ENCODE data around the gene DVL1.
A peak's percentile ranks its signal among the peaks of the same experiment; 100 is the strongest.
"Not testable (repeated sequence)": the region's sequence is repeated elsewhere in the genome, so short reads cannot be mapped to it uniquely, and the experiment has no call there.

Gene DVL1

GRCh38 chr1:1327291-1327690, 21.9 kb downstream of the DVL1 start:
- no peak for DNase-seq (ENCODE audit: low read depth in 2 of 2)

DNA sequence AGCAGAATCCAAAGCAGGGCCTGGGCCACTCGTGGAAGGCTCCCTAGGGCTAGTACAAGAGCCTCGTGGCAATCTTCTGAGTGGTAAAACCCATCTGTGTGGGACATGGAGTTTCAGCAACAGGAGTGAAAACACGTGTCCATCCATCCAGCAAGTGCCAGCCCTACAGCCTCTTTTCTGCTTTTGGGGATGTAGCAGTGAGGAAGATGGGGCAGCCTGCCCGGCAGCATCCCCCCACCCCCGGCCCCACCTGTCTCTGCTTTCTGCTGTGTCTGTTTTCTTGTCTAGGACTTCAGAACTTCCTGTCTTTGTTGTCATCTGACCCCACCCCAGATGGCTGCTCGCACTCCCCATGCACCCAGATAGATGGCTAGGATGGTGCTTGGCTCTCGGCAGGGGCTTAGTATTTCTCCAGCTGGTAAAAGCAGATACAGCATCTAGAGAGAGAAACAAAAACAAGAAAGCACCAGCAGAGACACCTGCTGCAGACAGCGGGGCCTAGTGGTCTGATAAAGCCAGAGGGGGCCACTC, 23.1 kb downstream of the DVL1 start:
- DNase-seq (ENCODE audit: low read depth in 2 of 2), result no peak

DNA sequence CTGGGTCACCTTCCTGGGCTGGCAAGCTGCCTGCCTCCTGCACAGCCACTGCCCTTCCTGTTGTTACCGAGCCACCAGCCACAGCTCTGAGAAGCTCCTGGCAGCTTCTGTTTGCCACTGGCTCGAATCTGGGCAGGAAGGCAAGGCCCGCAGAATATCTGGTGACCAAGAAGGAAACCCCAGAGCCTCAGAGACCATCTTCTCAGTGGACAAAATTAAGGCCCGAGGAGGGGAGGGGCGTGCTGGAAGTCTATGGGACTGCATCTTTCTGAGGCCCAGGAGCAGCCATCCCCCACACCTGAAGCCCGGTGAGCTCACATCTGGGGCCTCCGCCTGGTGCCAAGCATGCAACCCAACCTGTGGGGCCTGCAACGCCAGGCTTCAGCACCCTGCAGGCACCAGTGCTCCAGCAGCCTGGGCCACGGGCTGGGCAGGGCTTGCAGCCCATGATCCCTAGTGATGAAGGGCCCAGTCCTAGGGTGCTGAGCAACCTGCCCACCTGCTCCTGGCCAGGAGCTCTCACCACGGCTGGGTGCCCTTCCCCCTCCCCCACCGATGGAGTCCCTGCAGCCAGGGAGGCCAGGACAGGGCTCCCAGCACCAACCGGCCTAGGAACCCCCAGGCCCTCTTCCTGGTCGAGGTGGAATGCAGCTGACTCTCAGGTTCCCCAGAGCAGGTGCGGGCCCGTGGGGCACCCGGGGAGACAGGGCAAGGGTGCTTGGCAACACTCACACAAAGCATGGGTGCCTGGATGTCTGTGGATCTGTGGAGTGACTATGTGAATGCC, 23.7 kb downstream of the DVL1 start:
- DNase-seq (ENCODE audit: low read depth in 2 of 2), result no peak

GRCh38 chr1:1324524-1325287, 24.5 kb downstream of the DVL1 start, which contains the start of the genes CPTP and INTS11:
Gene CPTP, plus strand, starts transcription at chr1:1324802. Its CDS starts 2,109 bp downstream, at chr1:1326911.
Gene INTS11, minus strand, starts transcription at chr1:1324660. Its CDS starts 52 bp downstream, at chr1:1324608.
- DNase-seq (ENCODE audit: low read depth in 2 of 2), result peak; percentile 88 to 96

- DNase-seq (ENCODE audit: low read depth in 2 of 2), result no peak
Observed at GRCh38 chr1:1324084-1324523, 25.1 kb downstream of the DVL1 start.

DNA sequence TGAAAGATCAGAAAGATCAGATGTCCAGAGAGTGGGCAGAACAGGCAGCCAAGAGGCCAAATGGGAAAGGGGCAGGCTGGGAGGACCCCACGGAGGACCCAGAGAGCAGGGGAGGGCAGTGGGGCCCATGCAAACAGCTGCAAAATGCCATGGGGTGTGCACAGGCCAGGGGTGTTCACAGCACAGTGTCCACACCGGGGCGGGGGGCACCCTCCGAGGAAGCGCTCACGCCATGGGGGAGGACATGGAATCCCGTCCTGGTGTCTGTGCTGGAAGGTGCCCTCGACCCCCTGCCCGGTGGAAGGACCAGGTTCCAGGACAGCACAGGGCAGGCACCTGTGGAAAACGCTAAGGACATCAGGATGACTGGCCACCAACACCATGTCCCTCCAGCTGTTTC, 26.3 kb downstream of the DVL1 start:
- DNase-seq (ENCODE audit: low read depth in 2 of 2), result no peak

DNA sequence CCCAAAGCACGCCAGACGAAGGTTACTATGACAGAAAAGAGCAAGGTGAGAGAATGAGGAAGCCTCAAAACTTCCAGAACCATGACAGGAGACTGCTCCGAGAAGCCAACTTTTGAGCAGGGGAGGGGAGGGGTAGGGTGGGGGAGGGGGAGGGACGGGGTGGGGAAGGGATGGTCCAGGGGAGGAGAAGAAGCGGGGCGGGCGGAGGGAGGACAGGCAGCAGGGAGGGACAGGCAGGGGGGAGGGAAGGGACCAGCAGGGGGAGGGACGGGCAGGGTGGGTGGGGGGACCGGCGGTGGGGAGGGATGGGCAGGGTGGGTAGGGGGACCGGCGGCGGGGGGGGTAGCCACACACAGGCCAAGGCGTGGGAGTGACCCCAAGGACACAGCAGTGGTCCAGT, 26.8 kb downstream of the DVL1 start:
- DNase-seq (ENCODE audit: low read depth in 2 of 2), result no peak

DNA sequence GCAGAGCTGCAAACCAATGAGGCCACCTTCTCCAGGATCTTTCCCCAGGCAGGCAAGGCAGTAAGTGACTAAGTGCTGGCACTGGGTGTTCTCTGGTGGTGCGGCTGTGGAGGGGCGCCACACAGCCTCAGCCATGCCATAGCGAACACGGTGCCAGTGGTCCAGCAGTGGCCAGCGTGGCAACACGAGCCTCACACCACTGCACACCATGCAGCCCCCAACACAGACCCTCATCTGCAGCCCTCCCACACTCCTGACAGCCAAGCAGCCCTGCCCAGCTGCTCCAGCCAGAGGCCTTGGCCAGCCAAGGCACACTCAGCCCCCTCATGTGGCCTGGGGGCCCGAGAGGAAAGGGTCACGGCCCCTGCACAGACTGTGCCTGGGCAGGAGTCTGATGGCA, 27.7 kb downstream of the DVL1 start:
- DNase-seq (ENCODE audit: low read depth in 2 of 2), result no peak

- no peak for DNase-seq (ENCODE audit: low read depth in 2 of 2)
Observed at GRCh38 chr1:1320666-1321448, 28.4 kb downstream of the DVL1 start.

GRCh38 chr1:1319646-1319941, 29.6 kb downstream of the DVL1 start:
- DNase-seq (ENCODE audit: low read depth in 2 of 2), result no peak

DNA sequence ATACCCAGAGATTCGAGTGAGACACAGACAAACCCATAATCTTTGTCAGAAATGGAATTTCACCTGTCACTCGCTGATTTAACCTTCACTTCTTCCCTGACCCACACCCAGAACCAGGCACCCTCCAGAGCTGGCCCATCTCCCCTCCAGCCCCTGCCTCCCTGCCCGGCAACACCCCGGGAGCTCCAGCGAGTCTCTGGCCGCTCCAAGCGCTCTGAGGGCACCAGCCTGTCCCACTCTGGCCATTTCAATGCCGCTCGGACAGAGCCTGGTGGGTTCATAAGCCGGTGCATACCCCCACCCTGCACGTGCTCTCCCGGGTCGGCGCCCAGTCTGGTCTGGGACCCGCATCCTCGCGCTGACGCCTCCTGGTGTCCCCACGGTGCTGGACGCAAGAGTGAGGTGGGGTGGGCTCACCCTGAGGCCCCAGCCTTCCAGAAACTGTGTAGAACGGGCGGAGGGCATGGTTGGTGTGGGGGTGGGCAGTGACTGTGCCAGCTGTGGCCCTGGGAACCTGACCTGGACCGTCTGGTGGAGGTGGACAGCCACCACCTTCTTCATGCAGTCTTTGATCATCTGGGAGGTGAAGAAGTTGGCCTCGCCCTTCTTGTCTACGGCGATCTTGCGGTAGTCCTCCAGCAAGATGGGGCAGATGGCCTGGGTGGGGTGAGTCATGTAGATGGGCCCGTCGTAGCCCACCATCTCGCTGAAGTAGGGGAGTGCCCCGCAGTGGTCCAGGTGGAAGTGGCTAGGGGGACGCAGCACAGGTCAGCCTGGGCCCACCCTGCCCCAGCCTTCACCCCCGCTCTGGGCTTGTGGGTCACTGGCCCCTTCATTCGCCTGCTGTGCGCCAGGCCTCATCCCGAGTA, 30.2 kb downstream of the DVL1 start:
- no peak for DNase-seq (ENCODE audit: low read depth in 2 of 2)

- no peak for DNase-seq (ENCODE audit: low read depth in 2 of 2)
Observed at GRCh38 chr1:1318131-1318652, 31.0 kb downstream of the DVL1 start.

- DNase-seq (ENCODE audit: low read depth in 2 of 2), result no peak
Observed at GRCh38 chr1:1317420-1317819, 31.8 kb downstream of the DVL1 start.

- not testable (repeated sequence) for DNase-seq (ENCODE audit: low read depth in 2 of 2)
Observed at GRCh38 chr1:1316199-1316598, 33.0 kb downstream of the DVL1 start.

DNA sequence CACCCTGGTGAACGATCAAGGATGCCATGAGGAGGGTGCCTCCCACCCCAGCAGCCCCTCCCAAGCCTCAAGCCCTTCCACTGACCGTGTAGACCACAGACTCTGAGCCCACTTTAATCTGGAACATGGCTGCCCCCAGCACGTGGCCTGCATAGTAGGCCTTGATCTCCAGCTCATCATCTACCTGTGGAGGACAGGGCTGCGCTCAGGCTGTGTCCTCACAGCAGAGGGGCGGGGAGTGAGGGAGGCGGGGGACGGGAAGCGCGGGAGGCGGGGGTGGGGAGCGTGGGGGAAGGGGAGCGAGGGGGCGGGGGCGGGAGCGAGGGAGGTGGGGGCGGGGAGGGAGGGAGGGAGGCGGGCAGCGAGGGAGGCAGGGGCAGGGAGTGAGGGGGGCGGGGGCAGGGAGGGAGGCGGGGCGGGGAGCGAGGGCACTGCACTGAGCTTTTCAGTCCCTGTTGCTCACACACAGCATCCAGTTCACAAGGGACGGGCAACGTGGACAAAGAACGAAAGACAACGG, 33.7 kb downstream of the DVL1 start:
- no peak for DNase-seq (ENCODE audit: low read depth in 2 of 2)

DNA sequence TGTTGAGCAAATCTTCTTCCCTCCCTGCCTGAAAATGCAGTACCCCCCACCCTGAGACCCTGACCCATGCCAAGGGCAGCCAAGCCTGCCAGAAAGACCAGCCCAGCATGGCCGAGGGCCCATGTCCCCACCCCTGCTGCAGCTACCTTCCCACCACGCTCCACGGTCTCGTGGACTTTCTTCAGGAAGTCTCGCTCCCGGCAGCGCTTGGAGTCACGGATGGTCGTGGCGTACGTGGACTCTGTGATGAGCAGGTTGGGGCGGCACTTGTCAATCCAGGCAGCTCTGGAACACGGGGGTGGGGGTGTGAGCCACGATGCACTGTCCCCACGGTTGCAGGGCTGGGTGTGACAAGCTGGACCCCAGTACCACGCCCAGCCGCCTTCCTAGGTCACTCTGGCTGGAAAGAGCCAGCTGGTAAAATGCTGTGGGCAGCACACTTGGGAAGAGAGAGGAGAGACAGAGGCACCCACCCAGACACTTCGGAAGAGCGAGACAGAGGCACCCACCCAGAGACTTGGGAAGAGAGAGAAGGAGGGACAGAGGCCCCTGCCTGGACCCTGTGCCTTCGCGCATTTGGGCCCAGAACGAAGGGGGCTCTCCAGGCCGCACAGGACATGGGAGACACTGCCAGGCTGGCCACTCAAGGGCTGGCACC, 34.4 kb downstream of the DVL1 start:
- DNase-seq (ENCODE audit: low read depth in 2 of 2), result no peak

- no peak for DNase-seq (ENCODE audit: low read depth in 2 of 2)
Observed at GRCh38 chr1:1314237-1314586, 35.0 kb downstream of the DVL1 start.

DNA sequence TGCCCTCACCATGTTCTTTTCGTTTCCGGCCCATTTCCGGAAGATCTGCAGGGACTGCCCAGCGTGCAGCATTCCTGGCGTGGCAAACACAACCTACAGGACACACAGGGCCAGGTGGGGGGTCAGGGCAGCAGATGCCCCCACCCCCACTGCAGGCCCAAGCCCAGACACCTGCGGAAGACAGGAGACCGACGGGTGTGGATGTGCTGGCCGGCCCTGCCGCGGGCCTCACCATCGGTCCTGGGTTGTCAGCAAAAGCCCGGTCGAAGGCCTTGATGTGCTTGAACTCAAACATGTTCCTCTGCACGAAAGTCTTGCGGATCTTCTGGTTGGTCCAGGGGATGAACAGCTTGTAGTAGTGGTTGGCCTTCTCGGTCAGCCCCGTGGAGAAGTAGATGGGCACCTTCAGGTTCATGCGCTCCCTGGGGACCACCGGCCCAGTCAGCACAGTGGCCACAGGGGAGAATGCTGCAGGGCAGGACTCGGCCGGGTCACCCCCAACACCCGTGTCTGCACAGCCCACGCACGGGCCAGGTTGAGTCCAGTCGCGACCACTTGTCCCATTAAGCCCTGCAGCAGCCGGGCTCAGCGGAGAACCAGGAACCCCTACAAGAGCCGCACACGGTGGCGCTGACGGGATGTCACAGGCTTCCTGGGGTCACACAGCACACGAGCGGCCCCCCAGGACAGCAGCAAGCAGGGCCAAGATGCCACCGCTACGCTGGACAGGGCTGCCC, 35.5 kb downstream of the DVL1 start:
- no peak for DNase-seq (ENCODE audit: low read depth in 2 of 2)
